Measurements from ENCODE around the gene LHX8.

LHX8 gene

DNA sequence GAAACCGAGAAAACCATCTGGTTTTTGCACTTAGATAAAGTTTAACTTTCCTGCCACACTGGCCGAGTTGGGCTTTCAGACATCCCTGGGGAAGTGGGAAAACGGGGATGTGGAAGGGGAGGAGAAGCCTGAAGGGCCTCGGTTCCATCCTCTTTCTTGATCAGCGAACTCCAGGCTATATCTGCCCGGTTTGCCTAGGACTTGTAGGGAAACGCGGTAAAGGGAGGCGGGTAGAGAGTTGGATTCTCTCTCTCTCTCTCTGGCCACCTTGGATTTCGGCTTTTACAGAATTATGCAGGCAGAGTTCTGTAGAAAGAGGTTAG is 4.6 kb upstream of the LHX8 start:
- Mint-ChIP-seq H3K27me3 (peaks cover 97% of the 10 kb centered on the region), H3K4me3 (no peak overlapping the region), H3K4me1 (peaks cover 5% of the 10 kb centered on the region), H3K27ac (no peak overlapping the region), H3K9me3 (peaks cover 1% of the 10 kb centered on the region), H3K36me3 (peaks cover 13% of the 10 kb centered on the region)
- CTCF ChIA-PET: no interaction called here
- DNase-seq: no peak

GRCh38 chr1:75129983-75130789 is 4.0 kb upstream of the LHX8 start:
- H3K27me3 Mint-ChIP-seq: peaks cover 97% of the 10 kb centered on the region
- peaks cover 10% of the 10 kb centered on the region for H3K4me1 Mint-ChIP-seq
- no peak for DNase-seq
- no peak overlapping the region for H3K4me3 Mint-ChIP-seq
- H3K9me3 Mint-ChIP-seq: peaks cover 1% of the 10 kb centered on the region
- peaks cover 13% of the 10 kb centered on the region for H3K36me3 Mint-ChIP-seq
- CTCF ChIA-PET: no interaction called here
- H3K27ac Mint-ChIP-seq: peak overlapping the region; percentile 42

DNA sequence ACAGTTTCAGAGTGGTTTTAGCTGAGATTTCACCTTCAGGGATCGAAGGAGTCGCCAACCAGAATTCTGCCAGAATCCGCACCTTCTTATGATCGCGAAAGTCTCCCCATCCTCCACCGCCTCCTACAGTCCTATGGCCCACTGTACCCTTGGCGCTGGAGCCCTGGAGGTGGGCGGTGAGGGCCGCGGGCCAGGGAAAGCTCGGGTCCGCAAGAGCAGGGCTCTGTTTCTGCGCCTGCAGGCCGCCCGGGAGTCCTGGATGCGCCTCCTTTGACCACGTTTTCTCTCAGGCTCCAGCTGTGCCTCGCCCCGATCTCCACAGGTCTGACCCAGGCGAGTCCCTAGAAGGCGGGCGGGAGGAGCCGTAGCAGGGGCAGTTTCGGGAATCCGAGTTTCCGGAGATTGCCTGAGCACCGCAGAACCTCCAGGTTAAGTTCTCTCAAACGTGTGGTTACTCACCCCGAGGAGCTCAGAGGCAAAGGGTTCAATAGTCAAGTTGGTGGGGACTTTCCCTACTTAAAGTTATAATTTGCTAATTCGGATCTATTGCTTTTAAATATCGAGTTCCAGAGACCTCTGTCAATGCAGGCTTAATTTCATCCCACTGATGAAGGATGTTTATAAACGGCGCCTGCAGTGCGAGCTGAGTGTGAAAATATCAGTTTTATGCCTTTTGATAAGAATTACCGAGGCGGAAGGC is 3.2 kb upstream of the LHX8 start:
- Mint-ChIP-seq H3K4me1 (peaks cover 13% of the 10 kb centered on the region), H3K27me3 (peaks cover 97% of the 10 kb centered on the region), H3K4me3 (no peak overlapping the region), H3K27ac (no peak overlapping the region), H3K9me3 (peaks cover 1% of the 10 kb centered on the region), H3K36me3 (peaks cover 12% of the 10 kb centered on the region)
- DNase-seq: no peak
- CTCF ChIA-PET: no interaction called here

GRCh38 chr1:75131565-75132241 is 2.5 kb upstream of the LHX8 start:
- peaks cover 1% of the 10 kb centered on the region for H3K9me3 Mint-ChIP-seq
- peaks cover 100% of the 10 kb centered on the region for H3K27me3 Mint-ChIP-seq
- CTCF ChIA-PET: no interaction called here
- peaks cover 12% of the 10 kb centered on the region for H3K36me3 Mint-ChIP-seq
- H3K27ac Mint-ChIP-seq: no peak overlapping the region
- no peak overlapping the region for H3K4me3 Mint-ChIP-seq
- no peak for DNase-seq
- H3K4me1 Mint-ChIP-seq: peaks cover 13% of the 10 kb centered on the region

DNA sequence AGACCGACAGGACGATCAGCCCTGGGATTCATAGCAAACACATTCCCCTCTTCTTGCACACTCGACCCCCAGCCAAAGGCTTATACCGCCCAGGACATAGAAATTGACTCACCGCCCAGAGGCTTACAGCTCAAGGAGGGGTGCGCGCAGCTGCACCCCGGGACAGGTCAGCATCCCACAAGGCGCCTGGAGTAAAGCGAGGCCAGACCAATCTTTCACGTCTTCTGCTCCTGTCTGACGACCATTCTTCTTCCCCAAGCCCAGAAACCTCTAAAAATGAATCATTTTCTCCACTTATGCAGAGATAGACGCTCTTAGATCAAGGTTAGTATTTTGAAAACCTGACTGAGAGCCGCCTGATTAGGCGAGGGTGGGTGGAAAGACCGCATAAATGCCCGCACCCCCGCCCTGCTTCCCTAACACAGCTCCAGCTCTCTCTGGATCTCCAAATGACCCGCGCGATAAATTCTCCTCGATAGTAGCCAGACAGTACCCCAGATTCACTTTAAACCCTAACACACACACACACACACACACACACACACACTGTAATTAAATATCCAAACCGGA is 1.9 kb upstream of the LHX8 start:
- Mint-ChIP-seq H3K9me3 (no peaks in the 10 kb centered on the region), H3K4me3 (no peak overlapping the region)

DNA sequence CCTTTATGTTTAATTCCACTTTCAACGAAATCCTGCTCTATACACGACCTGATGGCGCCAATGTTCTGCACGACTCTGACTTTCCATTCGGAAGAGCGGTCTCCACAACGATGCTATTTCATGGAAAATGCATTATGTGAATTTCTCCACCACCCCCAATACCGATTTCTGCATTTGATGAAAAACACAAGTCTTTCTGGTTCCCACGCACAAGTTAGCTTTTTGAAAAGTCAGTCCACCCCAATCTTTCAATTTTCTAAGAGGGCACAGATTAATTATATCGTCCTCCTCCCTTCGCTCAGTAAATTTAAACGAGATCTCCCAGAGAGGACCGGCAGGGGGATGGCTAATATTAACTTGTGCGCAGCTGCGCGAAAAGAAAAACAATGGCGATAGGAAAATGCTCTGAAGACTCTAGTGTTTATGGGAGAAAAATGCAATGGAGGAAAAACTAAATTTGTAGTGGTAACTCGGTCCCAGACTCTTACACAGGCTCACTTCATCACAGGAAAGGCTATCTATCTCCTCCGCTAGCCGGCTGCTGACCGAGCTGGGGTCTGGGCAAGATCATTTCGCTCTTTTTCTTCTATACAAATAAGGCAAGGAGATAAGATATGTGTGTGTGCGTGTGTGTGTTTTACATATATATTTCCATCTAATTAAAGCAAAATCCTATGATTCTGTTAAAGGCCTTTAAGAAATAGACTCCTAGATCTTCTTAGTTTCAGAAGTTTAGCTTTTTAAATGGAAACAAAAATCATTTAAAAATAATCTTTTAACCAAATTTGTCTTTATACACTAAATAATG is 1.2 kb upstream of the LHX8 start:
- Mint-ChIP-seq H3K27me3 (peaks cover 100% of the 10 kb centered on the region), H3K9me3 (no peaks in the 10 kb centered on the region), H3K4me1 (peaks cover 18% of the 10 kb centered on the region), H3K36me3 (peaks cover 10% of the 10 kb centered on the region), H3K4me3 (no peak overlapping the region), H3K27ac (peak overlapping the region; percentile 5)
- no peak for DNase-seq
- CTCF ChIA-PET: no interaction called here

More for the DNA sequence above, 1.9 kb upstream of the LHX8 start:
- CTCF ChIA-PET: no interaction called here
- H3K27ac Mint-ChIP-seq: no peak overlapping the region
- peaks cover 100% of the 10 kb centered on the region for H3K27me3 Mint-ChIP-seq
- no peak for DNase-seq
- peaks cover 16% of the 10 kb centered on the region for H3K4me1 Mint-ChIP-seq
- peaks cover 12% of the 10 kb centered on the region for H3K36me3 Mint-ChIP-seq

DNA sequence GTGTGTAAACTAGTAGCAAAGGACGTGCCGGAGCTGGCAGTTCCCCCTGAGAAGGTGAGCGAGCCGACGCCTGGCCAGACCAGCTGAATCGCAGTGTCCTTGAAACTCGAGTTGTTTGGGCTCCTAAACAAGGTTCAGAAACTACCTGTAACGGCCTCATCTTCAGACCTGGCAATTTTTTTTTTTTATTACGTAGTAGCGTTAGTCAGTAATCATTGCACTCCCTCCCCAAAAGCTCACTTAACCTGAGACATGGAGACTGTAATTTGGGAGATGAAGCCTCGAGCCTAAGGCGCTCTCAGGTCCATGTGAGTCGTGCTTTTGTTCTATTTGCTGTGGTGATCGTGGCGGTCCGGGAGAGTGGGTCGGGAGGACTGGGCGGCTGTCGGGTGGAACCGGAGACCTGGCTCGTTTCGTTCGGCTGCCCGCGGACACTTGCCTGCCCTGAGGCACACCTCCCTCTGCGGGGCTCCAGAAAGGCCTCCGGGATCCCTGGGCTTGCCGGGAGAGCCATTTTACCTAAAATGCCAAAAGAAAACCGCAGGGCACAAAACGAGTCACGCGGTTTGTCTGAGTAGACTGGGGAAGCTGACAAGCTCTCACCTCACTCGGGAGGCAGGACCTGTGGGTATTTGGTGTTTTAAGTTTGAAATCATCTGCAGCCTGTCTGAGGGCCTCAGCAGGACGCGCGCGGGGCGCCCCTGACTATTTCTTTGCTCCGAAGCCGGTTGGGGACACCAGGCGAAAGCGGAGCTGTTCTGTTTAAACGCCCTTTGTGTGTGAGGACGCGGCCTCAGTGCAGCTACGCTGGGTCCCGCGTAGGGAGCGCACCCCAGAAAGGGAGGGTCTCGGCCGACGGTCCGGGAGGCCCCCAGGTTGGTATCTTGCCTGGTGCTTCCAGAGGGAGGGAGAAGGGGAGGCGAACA is 722 bp downstream of the LHX8 start:
- DNase-seq: peak; percentile 27
- peaks cover 8% of the 10 kb centered on the region for H3K36me3 Mint-ChIP-seq
- peaks cover 18% of the 10 kb centered on the region for H3K4me1 Mint-ChIP-seq
- peak overlapping the region; percentile 66 for H3K4me3 Mint-ChIP-seq
- no peaks in the 10 kb centered on the region for H3K9me3 Mint-ChIP-seq
- H3K27ac Mint-ChIP-seq: peak overlapping the region; percentile 83
- CTCF ChIA-PET: interaction anchor here (1.4 kb wide), 1 partner anchor 9 kb away, joined by 3 read pairs; no protein-coding TSS in a partner anchor
- H3K27me3 Mint-ChIP-seq: peaks cover 82% of the 10 kb centered on the region

DNA sequence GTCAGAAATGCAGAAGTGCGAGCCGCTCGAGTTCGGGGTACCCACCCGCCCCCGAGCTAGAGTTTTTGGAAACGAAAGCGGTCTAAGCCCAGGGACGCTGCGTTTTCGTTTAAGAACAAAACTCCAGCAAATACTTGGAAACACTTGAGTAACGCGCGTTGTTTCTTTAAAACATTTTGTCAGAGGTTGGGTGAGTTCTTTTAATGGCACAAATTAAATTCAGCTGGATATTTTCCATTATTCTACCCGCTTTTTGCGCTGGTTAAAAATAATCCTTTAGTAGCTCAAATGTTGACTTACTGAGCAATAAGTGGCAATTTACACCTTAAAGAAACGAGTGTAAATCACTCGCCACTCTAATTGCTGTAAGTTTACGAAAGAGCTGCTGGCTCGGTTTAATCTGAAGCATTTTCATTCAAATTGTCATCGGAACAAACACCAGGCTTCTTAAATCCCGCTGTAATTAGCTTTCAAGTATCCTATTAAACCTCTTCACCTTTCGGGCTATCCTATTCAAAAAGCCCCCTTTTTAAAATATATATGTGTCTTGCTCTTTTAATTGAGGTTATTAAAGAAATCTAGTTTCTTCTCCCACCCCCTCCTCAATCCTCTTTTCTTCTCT is 1.5 kb downstream of the LHX8 start:
- Mint-ChIP-seq H3K27ac (peak overlapping the region; percentile 83), H3K9me3 (no peaks in the 10 kb centered on the region), H3K4me1 (peaks cover 18% of the 10 kb centered on the region), H3K27me3 (peaks cover 74% of the 10 kb centered on the region), H3K36me3 (peaks cover 8% of the 10 kb centered on the region), H3K4me3 (peak overlapping the region; percentile 66)
- no peak for DNase-seq
- CTCF ChIA-PET: interaction anchor here (1.4 kb wide), 1 partner anchor 9 kb away, joined by 3 read pairs; no protein-coding TSS in a partner anchor

GRCh38 chr1:75136195-75136815 is 2.1 kb downstream of the LHX8 start:
- H3K36me3 Mint-ChIP-seq: peaks cover 8% of the 10 kb centered on the region
- peaks cover 68% of the 10 kb centered on the region for H3K27me3 Mint-ChIP-seq
- H3K4me1 Mint-ChIP-seq: peaks cover 18% of the 10 kb centered on the region
- H3K4me3 Mint-ChIP-seq: peak overlapping the region; percentile 66
- CTCF ChIA-PET: interaction anchor here (1.4 kb wide), 1 partner anchor 10 kb away, joined by 3 read pairs; no protein-coding TSS in a partner anchor
- no peaks in the 10 kb centered on the region for H3K9me3 Mint-ChIP-seq
- DNase-seq: no peak
- H3K27ac Mint-ChIP-seq: no peak overlapping the region

GRCh38 chr1:75136921-75137641 is 2.9 kb downstream of the LHX8 start:
- H3K27ac Mint-ChIP-seq: peak overlapping the region; percentile 24
- H3K4me1 Mint-ChIP-seq: peaks cover 18% of the 10 kb centered on the region
- H3K27me3 Mint-ChIP-seq: peaks cover 60% of the 10 kb centered on the region
- no peaks in the 10 kb centered on the region for H3K9me3 Mint-ChIP-seq
- DNase-seq: no peak
- peaks cover 6% of the 10 kb centered on the region for H3K36me3 Mint-ChIP-seq
- CTCF ChIA-PET: no interaction called here
- no peak overlapping the region for H3K4me3 Mint-ChIP-seq

GRCh38 chr1:75152092-75152491 is 17.9 kb downstream of the LHX8 start:
- no peaks in the 10 kb centered on the region for H3K36me3 Mint-ChIP-seq
- DNase-seq: no peak
- CTCF ChIA-PET: no interaction called here
- no peak overlapping the region for H3K27ac Mint-ChIP-seq
- no peak overlapping the region for H3K4me3 Mint-ChIP-seq
- H3K9me3 Mint-ChIP-seq: no peaks in the 10 kb centered on the region
- H3K4me1 Mint-ChIP-seq: no peaks in the 10 kb centered on the region
- H3K27me3 Mint-ChIP-seq: no peaks in the 10 kb centered on the region

GRCh38 chr1:75159154-75159553 is 25.0 kb downstream of the LHX8 start:
- DNase-seq: no peak
- H3K4me3 Mint-ChIP-seq: no peak overlapping the region
- H3K4me1 Mint-ChIP-seq: no peaks in the 10 kb centered on the region
- no peaks in the 10 kb centered on the region for H3K36me3 Mint-ChIP-seq
- CTCF ChIA-PET: no interaction called here
- H3K27me3 Mint-ChIP-seq: no peaks in the 10 kb centered on the region
- no peak overlapping the region for H3K27ac Mint-ChIP-seq
- H3K9me3 Mint-ChIP-seq: no peaks in the 10 kb centered on the region
